H1 (cell line): ENCODE results near the gene CDCA4. TPM values are rescaled to one million over a fixed set of nuclear protein-coding genes. Genes with fewer than 3 reads are reported as not detected.

Source experiments
- CHD7 ChIP-seq: fragments of 300-600 bp; sonication (generic); IDR thresholded peaks from 2 replicates; pipeline ENCODE4 v1.7.1; 2012; ENCODE audit warnings: low read length, moderate library complexity, mild to moderate bottlenecking, inconsistent platforms; ENCODE audit not compliant: insufficient replicate concordance
- polyA plus RNA-seq, 7 experiments: library from polyadenylated mRNA; depleted of rRNA in 3 of 7; stranded (reverse) in 5 of 7; unstranded in 2 of 7; fragments of >200 nt in 5 of 7; fragments of 200-250 nt in 2 of 7; gene quantifications; 1 replicate in 5 of 7; 2 replicates in 1 of 7; 4 replicates in 1 of 7; pipeline versions ENCODE4 v1.2.1 to v1.2.3, GENCODE V29; 2011 to 2013; ENCODE audit warnings: missing spikeins in 2 of 7, mixed read lengths in 2 of 7
- total RNA-seq: library from RNA; stranded (reverse); fragmentation: NEBNext Ultra II Directional; extraction: Animal tissue kit (Norgen Biotek cat#: 25700); gene quantifications from 2 replicates; pipeline ENCODE4 v1.2.1, GENCODE V29; 2021

The CDCA4 gene
- total and polyA plus RNA-seq, 2 of the 8 experiments (the other 6 are each of a cell fraction or from before 2014, with no cell fraction given) = 49.9 to 62.4 TPM

DNA sequence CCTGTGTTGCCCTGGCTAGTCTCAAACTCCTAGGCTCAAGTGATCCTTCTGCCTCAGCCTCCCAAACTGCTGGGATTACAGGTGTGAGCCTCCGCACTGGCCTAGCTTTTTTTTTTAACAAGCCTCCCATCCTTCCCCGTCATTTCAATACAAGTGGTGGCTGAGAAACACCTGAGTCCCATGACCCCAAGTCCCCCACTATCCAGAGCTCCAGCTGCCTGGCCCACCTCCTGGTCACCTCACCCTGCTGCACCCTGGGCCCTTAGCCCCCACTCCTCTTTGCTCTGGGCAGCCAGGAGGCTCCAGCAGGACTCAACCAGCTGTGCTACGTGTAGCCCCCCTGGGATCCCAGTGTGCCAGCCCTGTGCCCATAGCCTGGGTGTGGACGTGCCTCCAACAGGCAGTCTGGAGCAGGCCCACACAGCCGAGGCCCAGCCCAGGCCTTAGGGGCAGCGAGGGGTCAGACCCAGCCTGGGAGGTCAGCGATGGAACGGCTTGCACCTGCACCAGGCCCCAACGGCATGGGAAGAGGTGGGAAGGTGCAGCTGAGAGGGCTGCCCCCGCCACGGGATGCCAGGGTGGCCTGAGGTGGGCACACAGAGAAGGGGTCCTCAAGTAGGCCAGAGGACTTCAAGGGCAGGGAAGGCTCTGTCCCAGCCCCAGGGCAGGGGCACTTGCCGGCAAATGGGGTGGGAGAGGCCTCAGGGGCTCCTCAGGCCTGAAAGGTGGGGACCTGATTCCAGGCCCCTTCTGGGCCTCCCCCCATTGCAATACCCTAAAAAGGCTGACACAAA is 49.2 kb downstream of the CDCA4 start (continued):
- TF ChIP-seq CHD7 = no peak
